H1 (cell line): ENCODE results near the gene RAET1G. TPM values are rescaled to one million over a fixed set of nuclear protein-coding genes. Genes with fewer than 3 reads are reported as not detected.

Experiments used
- CTCF ChIA-PET: fragments of 300-600 bp; sonication (Branson Sonifier 250); formaldehyde crosslinking; loops from one replicate; lab custom pipeline; 2021; ENCODE audit not compliant: partially characterized antibody; lab: Charles Lee
- POLR2A ChIA-PET: fragments of 300-600 bp; sonication (Branson Sonifier 250); formaldehyde crosslinking; loops from one replicate; lab custom pipeline; 2021; ENCODE audit warnings: inconsistent platforms; ENCODE audit not compliant: partially characterized antibody; lab: Charles Lee
- DNase-seq, 2 experiments: peaks; one replicate each; pipeline versions ENCODE4 v3.0.0 to v3.0.0-alpha.2; 2010 to 2022; ENCODE audit warnings: low spot score in 2 of 2, low read depth in 1 of 2, mixed read lengths in 1 of 2
- FAIRE-seq: peaks from 2 replicates; lab custom pipeline; 2011; peaks lifted over from hg19 to GRCh38; lab: Jason Lieb, UNC
- H2AFZ ChIP-seq: 2 replicates; pipeline ENCODE4 v1.8.1; 2012; ENCODE audit warnings: low read length, inconsistent platforms
- H2AK5ac ChIP-seq: 2 replicates; pipeline ENCODE4 v1.6.1; 2013; ENCODE audit warnings: low read depth, low read length
- H2BK120ac ChIP-seq: replicated peaks from 2 replicates; pipeline ENCODE3; 2013; ENCODE audit warnings: low read depth, low read length, inconsistent platforms
- H2BK12ac ChIP-seq: 2 replicates; pipeline ENCODE4 v1.6.1; 2013; ENCODE audit warnings: low read depth, low read length
- H2BK15ac ChIP-seq: 2 replicates; pipeline ENCODE4 v1.6.1; 2013; ENCODE audit warnings: low read length
- H2BK20ac ChIP-seq: 2 replicates; pipeline ENCODE4 v1.6.1; 2013; ENCODE audit warnings: low read length
- H2BK5ac ChIP-seq: 2 replicates; pipeline ENCODE4 v1.6.1; 2013; ENCODE audit warnings: low read depth, low read length
- H3K14ac ChIP-seq: 2 replicates; pipeline ENCODE4 v1.6.1; 2013; ENCODE audit warnings: inconsistent platforms; ENCODE audit not compliant: insufficient read length
- H3K18ac ChIP-seq: 2 replicates; pipeline ENCODE4 v1.6.1; 2013; ENCODE audit warnings: low read length; ENCODE audit errors: extremely low read depth
- H3K23ac ChIP-seq: 2 replicates; pipeline ENCODE4 v1.6.1; 2013; ENCODE audit warnings: inconsistent platforms; ENCODE audit not compliant: insufficient read length
- H3K23me2 ChIP-seq: 2 replicates; pipeline ENCODE4 v1.6.1; 2013; ENCODE audit warnings: low read depth, low read length
- H3K27ac ChIP-seq: 2 replicates; pipeline ENCODE4 v1.6.1; 2011; ENCODE audit warnings: low read depth, low read length, inconsistent platforms
- H3K27me3 ChIP-seq, 4 experiments: replicated peaks in 1 of 4; 1 replicate in 1 of 4; 2 replicates in 3 of 4; pipeline versions ENCODE4 v1.6.1 to v1.8.1; 2011 to 2013; ENCODE audit warnings: low read length in 3 of 4, mild to moderate bottlenecking in 3 of 4, inconsistent platforms in 2 of 4, mixed read lengths in 2 of 4, moderate library complexity in 1 of 4; ENCODE audit not compliant: control insufficient read depth in 3 of 4, insufficient read depth in 3 of 4; ENCODE audit errors: extremely low read depth in 1 of 4
- H3K36me3 ChIP-seq, 4 experiments: 2 replicates each; pipeline versions ENCODE4 v1.6.1 to v1.8.1; 2011 to 2013; ENCODE audit warnings: mild to moderate bottlenecking in 4 of 4, low read length in 3 of 4, moderate library complexity in 2 of 4, control low read depth in 1 of 4, inconsistent platforms in 1 of 4; ENCODE audit not compliant: insufficient read depth in 4 of 4, control insufficient read depth in 2 of 4
- H3K4ac ChIP-seq: replicated peaks from 2 replicates; pipeline ENCODE3; 2013; ENCODE audit warnings: low read length, low read depth, mixed read lengths, inconsistent platforms; ENCODE audit not compliant: insufficient read length
- H3K4me1 ChIP-seq, 4 experiments: replicated peaks in 1 of 4; 1 replicate in 1 of 4; 2 replicates in 3 of 4; pipeline versions ENCODE4 v1.6.1 to v1.8.1; 2011 to 2013; ENCODE audit warnings: low read length in 3 of 4, inconsistent platforms in 2 of 4, mixed read lengths in 1 of 4; ENCODE audit not compliant: insufficient read depth in 4 of 4, control insufficient read depth in 3 of 4
- H3K4me2 ChIP-seq, 2 experiments: 2 replicates each; pipeline versions ENCODE4 v1.6.1 to v1.8.1; 2011 to 2013; ENCODE audit warnings: low read depth in 2 of 2, low read length in 2 of 2, control low read depth in 1 of 2, inconsistent platforms in 1 of 2, mild to moderate bottlenecking in 1 of 2; ENCODE audit not compliant: insufficient read depth in 1 of 2
- H3K4me3 ChIP-seq, 4 experiments: fragments of 200-600, 300-600 bp in 1 of 4; sonication (generic), shearing (Covaris generic), sonication (Bioruptor Twin) in 1 of 4; 2 replicates each; pipeline versions ENCODE4 v1.5.1 to v1.8.1; 2011 to 2016; ENCODE audit warnings: low read length in 4 of 4, low read depth in 3 of 4, control low read depth in 2 of 4, inconsistent platforms in 2 of 4, mild to moderate bottlenecking in 2 of 4, mixed read lengths in 1 of 4, moderate library complexity in 1 of 4; ENCODE audit not compliant: insufficient read depth in 2 of 4; ENCODE audit errors: extremely low read depth in 1 of 4
- H3K56ac ChIP-seq: replicated peaks from 2 replicates; pipeline ENCODE3; 2013; ENCODE audit warnings: low read depth, mild to moderate bottlenecking, mixed read lengths, low read length, inconsistent platforms; ENCODE audit not compliant: insufficient read length
- H3K79me1 ChIP-seq: 2 replicates; pipeline ENCODE4 v1.6.1; 2013; ENCODE audit warnings: low read depth, low read length, control low read depth
- H3K79me2 ChIP-seq, 2 experiments: 2 replicates each; pipeline versions ENCODE4 v1.6.1 to v1.8.1; 2012 to 2013; ENCODE audit warnings: low read length in 2 of 2, mild to moderate bottlenecking in 2 of 2, inconsistent platforms in 1 of 2; ENCODE audit not compliant: insufficient read depth in 2 of 2, control insufficient read depth in 1 of 2
- H3K9ac ChIP-seq, 4 experiments: replicated peaks in 1 of 4; 1 replicate in 1 of 4; 2 replicates in 3 of 4; pipeline versions ENCODE4 v1.6.1 to v1.8.1; 2011 to 2013; ENCODE audit warnings: low read depth in 3 of 4, low read length in 3 of 4, control low read depth in 2 of 4, mild to moderate bottlenecking in 2 of 4, moderate library complexity in 2 of 4, inconsistent platforms in 1 of 4; ENCODE audit errors: extremely low read depth in 1 of 4
- H3K9me3 ChIP-seq, 2 experiments: 2 replicates each; pipeline versions ENCODE4 v1.6.1 to v1.8.1; 2012 to 2013; ENCODE audit warnings: mild to moderate bottlenecking in 2 of 2, moderate library complexity in 2 of 2, control low read depth in 1 of 2, inconsistent platforms in 1 of 2, low read depth in 1 of 2, low read length in 1 of 2, mixed read lengths in 1 of 2; ENCODE audit not compliant: insufficient read depth in 2 of 2
- H4K20me1 ChIP-seq, 2 experiments: replicated peaks in 1 of 2; 2 replicates each; pipeline versions ENCODE3 to v1.8.1; 2011 to 2013; ENCODE audit warnings: inconsistent platforms in 2 of 2, low read length in 2 of 2, mild to moderate bottlenecking in 1 of 2; ENCODE audit not compliant: insufficient read depth in 2 of 2, control insufficient read depth in 1 of 2
- H4K5ac ChIP-seq: 2 replicates; pipeline ENCODE4 v1.6.1; 2013; ENCODE audit warnings: low read length, low read depth, mixed read lengths, inconsistent platforms; ENCODE audit not compliant: insufficient read length
- H4K8ac ChIP-seq: 2 replicates; pipeline ENCODE4 v1.8.0; 2013; ENCODE audit warnings: mild to moderate bottlenecking, moderate library complexity, low read length, inconsistent platforms; ENCODE audit not compliant: insufficient read depth; ENCODE audit errors: extremely low read depth
- H4K91ac ChIP-seq: replicated peaks from 2 replicates; pipeline ENCODE3; 2013; ENCODE audit warnings: low read length, mixed read lengths, inconsistent platforms; ENCODE audit not compliant: insufficient read length
- SIN3A ChIP-seq, 2 experiments: IDR thresholded peaks in 1 of 2; conservative IDR thresholded peaks in 1 of 2; 2 replicates each; pipeline ENCODE4 v1.6.1; 2011 to 2012; ENCODE audit warnings: low read length in 2 of 2, improper control_type of control experiment in 1 of 2, low read depth in 1 of 2, mild to moderate bottlenecking in 1 of 2
- SRF ChIP-seq: IDR thresholded peaks from 2 replicates; pipeline ENCODE4 v1.6.1; 2011; ENCODE audit warnings: mild to moderate bottlenecking, low read depth, low read length, moderate library complexity
- WGBS, 2 experiments: shearing (Covaris generic) in 1 of 2; methylation state at CpG; one replicate each; pipeline versions ENCODE4 v1.1.6 to v1.1.7; 2013 to 2015; ENCODE audit warnings: low lambda C conversion rate in 2 of 2, mixed read lengths in 2 of 2, inconsistent platforms in 1 of 2, low coverage in 1 of 2, missing lambda C conversion rate in 1 of 2; ENCODE audit not compliant: insufficient replicate concordance in 2 of 2, insufficient coverage in 1 of 2, insufficient read length in 1 of 2; ENCODE audit errors: extremely low coverage in 1 of 2, missing lambda C conversion rate in 1 of 2; 5-methylcytosine and 5-hydroxymethylcytosine counted together
- polyA plus RNA-seq, 7 experiments: library from polyadenylated mRNA; depleted of rRNA in 3 of 7; stranded (reverse) in 5 of 7; unstranded in 2 of 7; fragments of >200 nt in 5 of 7; fragments of 200-250 nt in 2 of 7; gene quantifications; 1 replicate in 5 of 7; 2 replicates in 1 of 7; 4 replicates in 1 of 7; pipeline versions ENCODE4 v1.2.1 to v1.2.3, GENCODE V29; 2011 to 2013; ENCODE audit warnings: missing spikeins in 2 of 7, mixed read lengths in 2 of 7
- total RNA-seq: library from RNA; stranded (reverse); fragmentation: NEBNext Ultra II Directional; extraction: Animal tissue kit (Norgen Biotek cat#: 25700); gene quantifications from 2 replicates; pipeline ENCODE4 v1.2.1, GENCODE V29; 2021

RAET1G gene
- total and polyA plus RNA-seq, 2 of the 8 experiments (the other 6 are each of a cell fraction or from before 2014, with no cell fraction given) = 0.08 TPM; not detected in 1

- no peaks in the 10 kb centered on the region for H3K79me2 ChIP-seq
- H3K36me3 ChIP-seq = peaks cover 0 to 4% (median 0%) of the 10 kb centered on the region in 4 experiments; a peak in 1 of 8 replicates
- no peak for FAIRE-seq
- H3K23me2 ChIP-seq = peaks cover 9% of the 10 kb centered on the region; the same call in 1 of the 2 replicates
- H2AFZ ChIP-seq = no peak overlapping the region
- H3K79me1 ChIP-seq = no peaks in the 10 kb centered on the region
- no peak overlapping the region for H4K91ac ChIP-seq
- H3K27ac ChIP-seq = no peak overlapping the region
- H3K14ac ChIP-seq = no peak overlapping the region
- H4K20me1 ChIP-seq = peaks cover 6 to 12% of the 10 kb centered on the region in 2 experiments
- H2BK5ac ChIP-seq = no peak overlapping the region
- POLR2A ChIA-PET = no interaction called here
- H2BK120ac ChIP-seq = no peak overlapping the region
- H3K4ac ChIP-seq = no peak overlapping the region
- H3K9me3 ChIP-seq = no peaks in the 10 kb centered on the region
- 66% methylated on average over 2 of the region's 2 CpGs; no CpG with 5 or more reads in 1 of the 2 experiments for WGBS, 2 experiments
- peaks cover 0 to 6% (median 3%) of the 10 kb centered on the region in 4 experiments; a peak in 5 of 7 replicates for H3K4me1 ChIP-seq
- H4K8ac ChIP-seq = no peak overlapping the region
- no peak overlapping the region for H3K4me2 ChIP-seq
- H2BK12ac ChIP-seq = no peak overlapping the region
- no peak overlapping the region for H2BK15ac ChIP-seq
- CTCF ChIA-PET = interaction anchor here (2.5 kb wide), 1 partner anchor 80 kb away, joined by 12 read pairs; no protein-coding TSS in a partner anchor
- no peak overlapping the region for H2BK20ac ChIP-seq
- peaks cover 57 to 77% (median 71%) of the 10 kb centered on the region in 4 experiments for H3K27me3 ChIP-seq
- no peak overlapping the region for H3K18ac ChIP-seq
- H2AK5ac ChIP-seq = no peak overlapping the region
- no peak overlapping the region for H3K56ac ChIP-seq
- no peak overlapping the region for H4K5ac ChIP-seq
- no peak for TF ChIP-seq SRF
- no peak for TF ChIP-seq SIN3A (conservative IDR thresholded peaks at IDR 0.05 in 1 of 2, IDR thresholded peaks at IDR 0.05 in 1 of 2; ENCODE audit: low read depth in 1 of 2, low read length in 2 of 2)
- TF ChIP-seq, all 59 proteins: peak for 0
- DNase-seq = no peak
- Histone ChIP-seq H3K4me3 (no peak overlapping the region), H3K9ac (no peak overlapping the region), H3K23ac (no peak overlapping the region)
These were observed 13.8 kb upstream of the RAET1G start for GRCh38 chr6:149936743-149937142.
